RKO (cell line): ENCODE data around the gene CTDSP2.
A peak's percentile ranks its signal among the peaks of the same experiment; 100 is the strongest.
"Not testable (repeated sequence)": the region's sequence is repeated elsewhere in the genome, so short reads cannot be mapped to it uniquely, and the experiment has no call there.

Experiments used
- DNase-seq: peaks from one replicate; pipeline ENCODE4 v3.0.0-alpha.2; 2016; ENCODE audit warnings: low spot score

The CTDSP2 gene

DNA sequence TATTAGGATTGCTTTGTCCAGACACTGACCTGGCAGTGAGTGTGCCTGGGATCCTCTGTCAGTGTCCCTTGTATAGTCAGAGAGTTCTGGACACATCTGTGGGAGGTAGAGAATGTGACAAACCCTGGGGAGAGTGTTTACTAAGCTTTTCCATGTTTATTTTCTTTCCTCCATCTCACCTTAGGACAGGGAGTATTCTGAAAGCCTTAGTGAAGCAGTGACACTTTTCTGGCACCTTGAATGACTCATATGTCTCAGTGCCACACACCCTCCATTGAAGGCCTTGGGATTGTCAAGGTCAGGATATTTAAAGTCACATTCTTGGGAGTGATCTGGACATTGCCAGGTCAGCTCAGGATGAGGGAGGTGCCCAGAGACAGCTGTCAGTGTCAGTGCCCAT, 34.9 kb upstream of the CTDSP2 start:
- no peak for DNase-seq

DNA sequence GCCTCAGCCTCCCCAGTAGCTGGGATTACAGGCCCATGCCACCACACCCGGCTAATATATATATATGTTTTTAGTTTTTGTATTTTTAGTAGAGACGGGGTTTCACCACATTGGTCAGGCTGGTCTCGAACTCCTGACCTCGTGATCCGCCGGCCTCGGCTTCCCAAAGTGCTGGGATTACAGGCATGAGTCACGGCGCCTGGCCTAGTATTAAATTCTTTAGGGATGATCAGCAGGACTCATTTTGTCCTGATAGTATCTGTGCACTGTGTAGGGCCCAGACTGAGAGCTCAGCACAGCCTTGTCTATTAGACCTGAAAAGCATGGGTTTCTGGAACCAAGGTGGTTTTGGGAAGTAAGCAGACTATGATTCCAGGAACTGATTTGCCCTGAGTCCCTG, 34.5 kb upstream of the CTDSP2 start:
- not testable (repeated sequence) for DNase-seq

DNA sequence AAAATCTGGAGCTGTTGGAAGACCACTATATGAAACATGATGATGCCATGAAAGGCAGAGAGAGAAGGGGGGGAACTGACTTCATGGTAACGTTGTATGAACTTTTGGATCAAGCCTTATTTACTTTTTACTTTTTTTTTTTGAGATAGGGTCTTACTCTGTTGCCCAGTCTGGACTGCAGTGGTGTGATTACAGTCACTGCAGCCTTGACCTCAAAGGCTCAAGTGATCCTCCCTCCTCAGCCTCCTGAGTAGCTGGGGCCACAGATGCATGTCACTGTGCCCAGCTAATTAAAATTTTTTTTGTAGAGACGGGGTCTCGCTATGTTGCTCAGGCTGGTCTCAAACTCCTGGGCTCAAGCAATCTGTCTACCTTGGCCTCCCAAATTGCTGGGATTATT, 31.3 kb upstream of the CTDSP2 start:
- no peak for DNase-seq

DNA sequence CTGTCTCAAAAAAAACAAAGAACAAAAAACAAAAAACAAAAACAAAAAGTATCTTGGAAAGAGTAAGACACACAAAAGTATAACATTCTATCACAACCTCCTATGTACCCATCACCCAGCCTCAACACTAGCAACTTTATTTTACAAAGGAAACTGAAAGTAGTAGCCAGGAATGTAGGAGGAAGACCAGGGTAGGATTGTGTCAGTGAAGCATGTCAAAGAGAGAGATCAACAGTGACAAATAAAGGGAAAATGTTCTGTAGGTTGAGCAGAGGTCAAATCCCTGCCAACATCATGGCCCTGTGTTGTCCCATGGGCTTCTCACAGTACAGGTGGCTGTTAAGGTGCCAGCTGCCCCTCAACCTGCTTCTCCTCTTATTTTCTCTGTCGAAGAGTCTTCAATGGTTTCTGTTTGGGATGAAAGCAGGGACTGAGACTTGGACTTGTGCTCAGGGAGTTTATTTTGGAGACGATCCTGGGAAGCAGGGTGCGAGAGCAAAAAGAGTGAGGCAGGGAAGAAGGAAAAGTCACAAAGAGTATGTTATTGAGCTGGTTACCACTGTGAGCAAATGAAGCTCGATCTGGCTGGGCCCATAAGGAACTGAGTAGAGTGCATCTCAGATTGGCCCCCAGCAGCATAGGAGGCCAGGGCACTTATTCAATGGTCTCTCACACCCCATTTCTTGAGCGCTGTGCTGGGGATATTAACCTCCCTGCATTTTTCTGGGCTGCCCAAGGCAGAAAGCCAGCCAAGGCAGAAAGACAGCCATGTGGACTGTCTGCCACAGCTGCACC, 29.4 kb upstream of the CTDSP2 start:
- no peak for DNase-seq

DNA sequence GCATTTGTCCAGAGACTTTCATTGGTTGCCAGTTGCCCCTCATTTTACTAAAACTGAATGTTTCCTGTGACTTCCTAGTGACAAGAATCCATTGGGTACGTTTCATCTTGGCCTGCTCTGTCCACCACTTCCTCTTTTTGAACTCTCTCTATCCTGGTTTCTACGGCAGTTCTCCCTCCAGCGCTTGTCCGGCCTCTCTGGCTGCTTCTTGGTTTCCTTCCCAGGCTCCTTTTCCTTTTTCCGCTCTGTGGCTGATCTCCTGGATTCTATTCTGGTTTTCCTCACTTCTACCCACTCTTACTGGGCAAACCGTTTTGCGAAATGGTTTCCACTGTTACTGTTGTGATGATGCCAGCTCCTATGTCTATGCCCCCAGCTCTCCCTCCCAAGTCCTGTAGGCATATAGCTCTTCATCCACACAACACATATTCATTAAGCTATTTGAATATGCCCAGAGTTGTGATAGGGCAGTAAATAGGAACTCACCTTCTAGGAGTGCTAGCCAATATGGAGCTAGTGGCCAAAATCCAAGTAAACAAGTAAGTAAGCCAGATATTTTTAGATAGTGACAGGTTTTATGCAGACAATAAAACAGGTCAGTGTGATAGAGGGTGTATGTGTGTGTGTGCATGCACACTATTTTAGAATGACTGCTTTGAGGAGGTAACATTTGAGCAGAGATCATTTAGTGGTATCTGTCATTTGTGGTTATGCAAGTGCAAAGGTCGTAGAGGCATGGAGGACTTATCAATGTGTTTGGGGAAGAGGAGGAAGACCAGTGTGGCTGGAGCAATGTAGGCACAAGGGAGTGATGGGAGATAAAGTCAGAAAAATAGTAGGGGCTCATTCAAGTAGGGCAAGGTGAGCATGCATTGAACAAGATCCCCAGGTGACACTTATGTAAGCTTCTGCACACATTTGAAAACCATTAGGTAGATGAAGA, 27.9 kb upstream of the CTDSP2 start:
- DNase-seq: no peak

DNA sequence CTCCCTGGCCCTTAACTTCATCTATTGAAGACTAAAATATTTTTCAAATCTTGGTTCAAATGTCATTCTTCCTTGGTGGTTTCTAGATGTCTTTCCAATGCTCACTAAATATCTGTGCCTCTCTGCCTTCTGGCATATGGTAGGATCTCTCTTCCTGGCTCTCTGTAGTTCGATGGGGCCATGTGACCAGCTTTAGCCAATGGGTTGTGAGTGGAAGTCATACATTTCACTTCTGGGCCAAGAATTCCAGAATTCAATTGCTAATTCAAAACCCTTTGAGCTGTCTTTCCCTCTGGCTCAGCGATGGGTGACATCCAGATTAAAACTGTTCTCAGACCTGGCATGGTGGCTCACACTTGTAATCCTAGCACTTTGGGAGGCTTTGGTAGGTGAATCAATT, 25.8 kb upstream of the CTDSP2 start:
- no peak for DNase-seq

DNA sequence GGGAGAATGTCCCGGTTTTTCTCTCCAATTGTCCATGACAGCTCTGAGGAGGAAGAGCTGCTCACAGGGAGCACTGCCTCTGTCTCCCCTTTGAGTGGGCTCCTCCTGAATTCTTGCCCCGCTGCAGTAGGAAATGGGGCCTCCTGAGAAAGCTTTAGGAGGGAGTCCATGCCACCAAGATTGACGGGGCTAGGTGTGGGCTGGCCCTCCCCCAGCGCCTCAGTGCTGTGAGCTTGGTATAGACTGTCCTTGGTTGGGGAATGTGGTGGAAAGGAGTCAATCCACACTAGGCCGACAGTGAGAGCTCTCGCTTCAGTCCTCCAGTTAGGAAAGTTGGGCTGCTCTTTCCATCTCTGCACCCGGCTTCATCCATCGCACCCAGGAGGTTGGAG, 23.4 kb upstream of the CTDSP2 start:
- DNase-seq: no peak

DNA sequence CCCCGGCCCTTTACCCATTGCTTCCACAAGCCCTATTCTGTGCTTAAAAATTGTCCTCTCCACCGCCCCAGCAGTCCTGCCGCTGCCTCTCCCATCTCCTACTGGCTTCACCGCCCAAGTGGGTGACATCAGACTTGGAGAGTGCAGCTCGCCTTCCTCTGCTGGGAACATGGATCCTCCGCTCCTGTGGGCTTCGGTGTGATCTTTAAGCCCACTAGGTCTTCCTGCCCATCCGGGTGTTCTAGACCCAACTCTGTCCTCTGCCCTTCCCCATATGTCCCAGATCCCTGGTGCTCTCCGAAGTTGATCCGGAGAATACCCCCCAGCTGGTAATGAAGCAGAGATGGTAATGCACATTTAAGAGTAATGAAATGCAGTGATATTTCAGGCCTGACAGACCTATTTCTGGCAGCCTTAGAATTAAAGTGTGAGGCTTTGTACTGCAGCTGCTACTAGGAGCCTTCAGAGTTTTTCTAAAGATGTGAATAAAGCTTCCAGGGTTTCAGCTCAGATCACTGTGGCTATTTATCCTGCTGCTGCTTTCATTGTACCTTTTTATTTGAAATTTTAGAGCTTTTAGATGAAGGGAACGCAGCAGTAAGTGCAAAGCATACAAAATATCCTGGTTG, 22.9 kb upstream of the CTDSP2 start:
- no peak for DNase-seq

DNA sequence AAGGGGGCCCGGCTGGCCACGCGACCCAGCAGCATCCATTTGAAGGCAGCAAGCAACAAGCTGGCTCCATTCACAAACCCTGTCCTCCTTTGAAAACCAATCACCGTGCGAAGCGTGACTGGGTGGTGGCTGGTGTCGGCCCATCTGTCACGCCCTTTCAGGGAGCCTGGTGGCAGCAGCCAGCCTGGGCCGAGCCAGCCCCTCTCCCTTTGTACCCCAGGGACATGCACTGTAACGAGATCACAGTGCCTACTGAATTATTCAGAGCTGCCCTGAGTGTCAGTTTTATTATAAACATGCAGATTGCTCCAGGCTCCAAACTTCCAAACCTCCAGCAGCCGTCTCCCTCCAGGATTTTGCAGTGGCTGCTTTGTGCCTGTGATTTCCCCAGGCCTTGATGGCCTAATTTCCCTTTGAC, 22.3 kb upstream of the CTDSP2 start:
- DNase-seq: no peak

DNA sequence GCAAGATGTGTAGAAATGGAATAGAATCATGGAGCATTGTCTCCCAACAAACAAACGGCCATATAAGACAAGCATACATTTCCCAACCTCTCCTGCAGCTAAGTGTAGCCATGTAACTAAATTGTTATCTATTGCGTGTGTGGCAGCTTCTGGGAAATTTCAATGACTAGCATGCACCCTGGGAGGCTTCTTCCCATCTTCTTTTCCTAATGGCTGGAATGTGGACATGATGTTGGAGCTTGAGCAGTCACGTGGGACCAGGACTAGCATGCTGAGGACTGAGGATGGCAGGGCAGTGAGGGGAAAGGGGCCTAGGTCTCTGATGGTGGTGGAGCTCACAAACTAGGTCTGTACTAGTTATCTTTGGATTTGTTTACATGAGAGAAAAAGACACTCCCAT, 21.7 kb upstream of the CTDSP2 start:
- DNase-seq: no peak

DNA sequence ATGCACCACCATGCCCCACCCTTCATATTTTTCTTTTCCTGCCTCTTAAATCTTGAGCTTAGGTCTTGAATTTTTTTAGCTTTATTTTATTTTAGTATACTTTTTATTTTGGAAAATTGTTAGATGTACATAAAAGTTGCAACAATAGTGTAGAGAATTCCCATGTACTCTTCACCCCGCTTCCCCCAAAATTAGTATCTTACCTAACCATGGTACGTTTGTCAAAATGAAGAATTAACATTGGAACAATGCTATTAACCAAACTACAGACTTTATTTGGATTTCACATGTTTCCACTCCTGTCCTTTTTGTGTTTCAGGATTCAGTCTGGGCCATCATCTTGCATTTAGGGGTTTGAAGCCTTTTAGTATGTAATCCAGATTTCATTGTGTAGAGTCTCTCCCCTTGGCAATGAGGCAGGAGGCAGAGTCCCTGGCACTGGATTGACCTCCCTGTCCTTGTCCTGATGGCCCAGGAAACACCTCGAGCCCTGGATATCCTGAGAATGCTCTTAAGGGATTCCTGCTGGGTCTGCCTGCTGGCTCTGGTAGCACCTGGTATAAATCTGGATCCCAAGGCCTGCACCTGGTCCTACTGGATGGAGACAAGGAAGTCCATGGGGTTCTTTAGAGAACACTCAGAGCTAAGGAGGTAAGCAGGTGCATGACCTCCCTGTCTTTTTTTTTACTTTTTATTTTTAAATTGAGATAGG, 19.9 kb upstream of the CTDSP2 start:
- DNase-seq: no peak

DNA sequence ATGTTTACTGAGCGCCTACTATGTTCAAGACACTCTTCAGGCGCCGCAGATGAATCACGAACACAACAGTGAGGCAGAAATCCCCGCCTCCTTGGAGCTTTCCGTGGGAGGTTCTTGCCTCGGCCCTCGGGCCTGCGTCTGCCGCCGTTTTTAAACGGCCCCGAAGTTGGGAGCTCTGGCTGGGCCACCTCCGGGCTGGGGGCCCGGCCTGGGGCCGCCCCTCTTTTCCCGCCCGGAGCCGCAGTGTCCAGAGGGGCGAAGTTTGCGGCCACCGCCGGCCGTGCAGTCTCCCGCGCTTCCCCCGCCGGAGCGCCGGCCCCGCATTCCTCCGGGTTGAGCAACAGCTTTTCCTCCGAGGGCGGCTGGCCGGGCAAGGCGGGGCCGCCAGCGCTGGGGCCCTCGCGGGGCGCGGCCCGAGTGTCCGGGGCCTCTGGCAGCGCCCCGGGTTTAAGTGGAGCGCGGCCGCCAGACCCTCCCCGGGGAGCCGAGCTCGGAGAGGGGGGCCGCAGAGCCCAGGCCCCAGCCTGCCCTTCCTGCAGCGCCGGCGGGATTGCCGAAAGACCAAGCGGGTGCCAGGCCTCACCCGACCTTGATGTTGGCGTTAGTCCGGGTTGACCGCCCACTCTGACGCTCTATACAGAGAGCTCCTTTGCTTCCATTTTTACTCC, 18.7 kb upstream of the CTDSP2 start:
- DNase-seq: peak; percentile 82

DNA sequence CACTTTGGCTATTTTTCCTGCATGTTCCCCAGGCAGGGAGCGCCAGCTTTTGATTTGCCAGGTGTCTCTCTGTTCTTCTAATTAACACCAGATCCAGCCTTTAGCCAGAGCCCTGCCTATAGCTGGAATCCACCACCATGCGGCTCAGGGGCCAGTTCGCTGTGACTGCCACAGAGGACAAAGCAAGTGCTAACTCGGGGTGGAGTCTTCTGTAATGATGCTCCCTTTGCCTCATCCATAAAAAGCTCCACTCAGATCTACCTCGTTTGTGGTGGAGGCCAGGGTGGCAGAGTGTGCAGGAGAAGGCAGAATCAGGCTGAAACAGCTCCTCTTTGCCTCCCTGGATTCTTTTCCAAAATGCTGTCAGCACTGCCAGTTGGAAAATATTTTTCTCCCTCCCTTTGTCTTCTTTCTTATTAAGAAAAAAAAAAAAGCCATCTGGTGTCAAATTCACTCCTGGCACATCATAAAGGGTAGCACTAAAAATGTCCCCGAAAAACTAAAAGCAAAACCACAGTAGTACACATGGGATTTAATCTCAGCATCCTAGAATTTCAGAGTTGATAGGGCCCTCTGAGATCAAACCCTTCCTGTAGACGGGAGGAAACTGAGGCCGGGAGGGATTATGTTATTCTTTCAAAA, 18.0 kb upstream of the CTDSP2 start:
- peak; percentile 13 for DNase-seq

DNA sequence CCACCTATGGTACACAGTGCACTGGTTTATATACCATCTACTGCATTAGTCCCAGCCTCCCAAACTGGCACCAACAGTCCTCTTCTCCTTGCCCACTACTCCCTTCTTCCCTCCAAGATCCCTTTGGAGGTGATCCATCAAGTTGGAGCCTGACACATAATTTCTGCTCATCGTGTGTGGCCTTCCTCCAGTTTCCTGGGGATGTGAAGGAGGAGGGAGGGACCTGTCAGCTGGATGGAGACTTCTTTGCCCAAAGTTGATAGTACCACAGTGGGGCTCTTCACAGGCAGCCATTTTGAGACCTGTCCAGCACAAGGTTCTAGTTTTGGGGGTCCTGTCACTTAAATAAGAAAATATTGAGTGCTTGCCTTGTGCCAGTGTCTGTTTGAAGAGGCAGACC, 17.1 kb upstream of the CTDSP2 start:
- DNase-seq: no peak

DNA sequence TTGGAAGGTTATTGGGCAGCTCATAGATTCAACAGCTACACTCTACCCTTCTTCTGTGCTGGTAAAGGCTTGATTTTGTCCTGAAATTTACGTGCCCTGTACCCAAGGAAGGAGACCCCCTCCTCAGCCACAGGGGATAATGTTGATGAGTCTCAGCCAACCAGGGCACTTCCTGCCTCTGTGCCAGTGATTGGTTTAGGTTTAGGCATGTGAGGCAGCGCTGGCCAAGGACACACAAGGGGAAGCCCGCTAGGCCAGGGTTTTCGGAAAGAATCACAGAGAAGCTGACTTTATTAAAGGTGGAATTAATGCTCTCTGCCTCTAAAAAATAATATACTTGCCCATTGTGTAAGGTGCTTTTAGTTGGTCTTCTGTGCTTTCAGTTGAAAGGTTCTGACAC, 15.4 kb upstream of the CTDSP2 start:
- no peak for DNase-seq

DNA sequence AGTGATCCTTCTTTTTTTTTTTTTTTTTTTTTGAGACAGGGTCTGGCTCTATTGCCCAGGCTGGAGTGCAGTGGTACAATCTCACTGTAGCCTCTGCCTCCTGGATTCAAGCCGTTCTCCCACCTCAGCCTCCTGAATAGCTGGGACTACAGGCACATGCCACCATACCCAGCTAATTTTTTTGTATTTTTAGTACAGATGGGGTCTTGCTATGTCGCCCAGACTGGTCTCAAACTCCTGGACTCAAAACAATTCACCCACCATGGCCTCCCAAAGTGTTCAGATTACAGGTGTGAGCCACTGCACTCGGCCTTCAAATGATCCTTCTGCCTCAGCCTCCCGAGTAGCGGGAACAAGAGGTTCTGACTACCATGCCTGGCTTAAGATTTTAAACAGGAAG, 14.4 kb upstream of the CTDSP2 start:
- not testable (repeated sequence) for DNase-seq

DNA sequence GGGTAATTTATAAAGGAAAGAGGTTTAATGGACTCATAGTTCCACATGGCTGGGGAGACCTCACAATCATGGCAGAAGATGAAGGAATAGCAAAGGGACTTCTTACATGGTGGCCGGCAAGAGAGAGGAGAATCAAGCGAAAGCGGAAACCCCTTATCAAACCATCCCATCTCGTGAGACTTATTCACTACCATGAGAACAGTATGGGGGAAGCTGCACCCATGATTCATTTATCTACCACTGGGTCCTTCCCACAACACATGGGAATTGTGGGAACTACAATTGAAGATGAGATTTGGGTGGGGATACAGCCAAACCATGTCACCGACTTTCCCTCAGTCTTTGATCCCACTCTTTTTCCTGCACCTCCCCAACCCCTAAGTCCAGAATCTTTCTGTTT, 12.6 kb upstream of the CTDSP2 start:
- DNase-seq: no peak

DNA sequence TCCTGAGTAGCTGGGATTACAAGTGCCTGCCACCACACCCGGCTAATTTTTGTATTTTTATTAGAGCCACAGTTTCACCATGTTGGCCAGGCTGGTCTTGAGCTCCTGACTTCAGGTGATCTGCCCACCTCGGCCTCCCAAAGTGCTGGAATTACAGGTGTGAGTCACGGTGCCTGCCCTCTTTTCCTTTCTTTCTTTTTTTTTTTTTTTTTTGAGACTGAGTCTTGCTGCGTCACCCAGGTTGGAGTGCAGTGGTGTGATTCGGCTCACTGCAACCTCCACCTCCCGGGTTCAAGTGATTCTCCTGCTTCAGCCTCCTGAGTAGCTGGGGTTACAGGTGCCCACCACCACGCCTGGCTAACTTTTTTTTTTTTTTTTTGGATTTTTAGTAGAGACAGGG, 11.6 kb upstream of the CTDSP2 start:
- not testable (repeated sequence) for DNase-seq

DNA sequence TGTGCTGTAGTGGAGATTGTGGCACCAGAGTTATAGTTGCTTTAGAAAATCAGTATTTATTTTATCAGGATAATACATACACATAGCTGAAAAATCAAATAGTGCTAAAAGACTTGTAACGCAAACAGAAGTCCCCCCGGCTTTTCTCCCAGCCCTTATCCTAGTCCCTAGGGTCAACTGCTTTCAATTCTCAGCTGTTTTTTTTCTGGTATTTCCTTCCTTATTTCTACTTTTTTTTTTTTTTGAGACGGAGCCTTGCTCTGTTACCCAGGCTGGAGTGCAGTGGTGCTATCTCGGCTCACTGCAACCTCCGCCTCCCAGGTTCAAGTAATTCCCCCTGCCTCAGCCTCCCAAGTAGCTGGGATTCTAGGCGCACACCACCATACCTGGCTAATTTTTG, 8.4 kb upstream of the CTDSP2 start:
- DNase-seq: no peak

DNA sequence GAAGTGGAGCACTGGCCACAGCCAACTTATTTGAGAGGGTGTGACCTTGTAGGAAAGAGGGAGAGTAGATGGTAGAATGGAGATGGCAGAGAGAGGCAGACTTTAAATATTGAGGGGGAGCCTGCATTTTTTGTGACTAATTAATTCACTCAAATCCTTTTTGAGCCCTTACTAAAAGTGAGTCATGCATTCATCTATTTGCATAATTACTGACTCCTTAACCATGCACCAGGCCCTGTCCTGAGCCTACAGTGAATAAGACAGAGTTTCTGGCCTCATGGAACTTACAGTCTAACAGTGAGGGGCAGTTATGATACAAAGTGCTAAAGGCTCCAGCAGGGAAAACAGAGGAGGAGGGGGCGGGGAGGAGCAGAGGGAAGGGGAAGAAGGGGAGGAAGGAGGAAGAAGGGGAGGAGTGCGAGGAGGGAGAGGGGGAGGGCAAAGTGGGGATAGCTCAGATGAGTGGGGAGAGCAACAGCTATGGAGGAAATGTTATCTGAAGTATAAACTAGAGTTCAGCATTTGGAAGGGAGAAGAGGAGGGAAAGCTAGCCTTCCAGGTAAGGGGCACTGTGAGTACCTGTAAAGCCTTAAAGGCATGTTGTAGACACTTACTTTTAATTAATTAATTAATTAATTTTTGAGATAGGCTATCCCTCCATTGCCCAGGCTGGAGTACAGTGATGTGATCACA, 7.5 kb upstream of the CTDSP2 start:
- DNase-seq: peak; percentile 54
